ENCODE data around the gene MAPK9.

DNA sequence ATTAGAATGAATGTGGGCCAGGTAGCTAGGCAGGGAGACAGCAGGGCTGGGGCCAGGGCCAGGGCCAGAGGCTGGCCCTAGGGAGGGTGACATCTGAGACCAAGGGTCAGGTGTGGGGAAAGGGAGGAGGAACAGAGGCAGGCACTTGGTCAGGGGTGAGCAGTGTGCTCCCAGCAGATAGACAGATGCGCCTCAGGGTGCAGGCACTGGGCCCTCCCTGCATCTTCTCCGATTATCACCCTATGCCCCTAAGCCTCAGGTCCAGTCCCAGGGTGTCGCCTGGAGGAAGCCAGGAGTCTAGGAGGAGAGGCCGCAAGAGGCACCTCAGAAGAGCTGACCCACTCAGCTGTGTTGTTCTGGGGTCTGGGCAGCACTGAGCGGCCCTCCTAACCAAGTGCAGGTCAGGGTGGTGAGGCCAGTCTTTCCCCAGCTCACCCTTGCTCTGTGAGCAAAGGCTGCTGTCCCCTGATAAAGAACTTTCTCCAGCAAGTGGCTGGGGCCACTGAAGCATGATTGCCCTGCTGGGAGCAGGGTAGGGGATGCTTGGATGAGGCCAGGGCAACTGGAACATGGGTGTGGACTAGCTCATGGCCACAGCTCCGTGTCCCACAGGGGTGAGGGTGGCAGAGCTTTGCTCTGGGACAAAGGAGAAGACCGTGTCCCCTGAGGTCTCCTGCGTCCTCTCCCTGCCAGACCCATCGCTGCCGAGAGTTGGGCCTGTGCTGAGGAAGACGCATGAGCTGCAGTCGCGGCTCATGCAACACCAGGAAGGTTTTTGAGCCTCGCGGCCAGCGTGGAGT, 80.7 kb downstream of the MAPK9 start:
- TF ChIP-seq POLR2A (IDR thresholded peaks at IDR 0.05; ENCODE audit: low read depth, low read length) = no peak
- TF ChIP-seq TAF1 (IDR thresholded peaks at IDR 0.05; ENCODE audit: borderline replicate concordance, low read depth, low read length) = no peak
- TF ChIP-seq POLR2AphosphoS5 (IDR thresholded peaks at IDR 0.05; ENCODE audit: low read depth, low read length) = no peak

Data from GM12892 (cell line).